ENCODE data around the gene SAMSN1.

GRCh38 chr21:14548779-14549178 is 2.7 kb upstream of the SAMSN1 start:
- peak; percentile 76 for TF ChIP-seq MYC (IDR thresholded peaks at IDR 0.05; ENCODE audit: low read depth, low read length)
- TF ChIP-seq, protein P1, sequence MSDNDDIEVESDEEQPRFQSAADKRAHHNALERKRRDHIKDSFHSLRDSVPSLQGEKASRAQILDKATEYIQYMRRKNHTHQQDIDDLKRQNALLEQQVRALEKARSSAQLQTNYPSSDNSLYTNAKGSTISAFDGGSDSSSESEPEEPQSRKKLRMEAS (IDR thresholded peaks at IDR 0.05; ENCODE audit: low read depth, low read length) = peak; percentile 43; the same call in 1 of the 2 replicates
- TF ChIP-seq, protein P2, sequence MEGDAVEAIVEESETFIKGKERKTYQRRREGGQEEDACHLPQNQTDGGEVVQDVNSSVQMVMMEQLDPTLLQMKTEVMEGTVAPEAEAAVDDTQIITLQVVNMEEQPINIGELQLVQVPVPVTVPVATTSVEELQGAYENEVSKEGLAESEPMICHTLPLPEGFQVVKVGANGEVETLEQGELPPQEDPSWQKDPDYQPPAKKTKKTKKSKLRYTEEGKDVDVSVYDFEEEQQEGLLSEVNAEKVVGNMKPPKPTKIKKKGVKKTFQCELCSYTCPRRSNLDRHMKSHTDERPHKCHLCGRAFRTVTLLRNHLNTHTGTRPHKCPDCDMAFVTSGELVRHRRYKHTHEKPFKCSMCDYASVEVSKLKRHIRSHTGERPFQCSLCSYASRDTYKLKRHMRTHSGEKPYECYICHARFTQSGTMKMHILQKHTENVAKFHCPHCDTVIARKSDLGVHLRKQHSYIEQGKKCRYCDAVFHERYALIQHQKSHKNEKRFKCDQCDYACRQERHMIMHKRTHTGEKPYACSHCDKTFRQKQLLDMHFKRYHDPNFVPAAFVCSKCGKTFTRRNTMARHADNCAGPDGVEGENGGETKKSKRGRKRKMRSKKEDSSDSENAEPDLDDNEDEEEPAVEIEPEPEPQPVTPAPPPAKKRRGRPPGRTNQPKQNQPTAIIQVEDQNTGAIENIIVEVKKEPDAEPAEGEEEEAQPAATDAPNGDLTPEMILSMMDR (IDR thresholded peaks at IDR 0.05; ENCODE audit: low read depth, low read length) = no peak

Data from NB4 (cell line).